K562 (cell line): ENCODE data around the gene RNU6-1. TPM values are rescaled to one million over a fixed set of nuclear protein-coding genes. Genes with fewer than 3 reads are reported as not detected.
A peak's percentile ranks its signal among the peaks of the same experiment; 100 is the strongest.

Source experiments
- ARID2 ChIP-seq: fragments of 450-650 bp; IDR thresholded peaks from 2 replicates; pipeline ENCODE4 v1.6.1; 2017; ENCODE audit warnings: antibody characterized with exemption, mild to moderate bottlenecking
- BCOR ChIP-seq: fragments of 450-650 bp; IDR thresholded peaks from 2 replicates; pipeline ENCODE4 v1.6.1; 2016
- BRF2 ChIP-seq: IDR thresholded peaks from 3 replicates; pipeline ENCODE4 v1.6.1; 2011; ENCODE audit warnings: borderline replicate concordance, mild to moderate bottlenecking; ENCODE audit not compliant: insufficient read length, insufficient read depth
- CREM ChIP-seq: IDR thresholded peaks from 2 replicates; pipeline ENCODE4 v1.6.1; 2014; ENCODE audit warnings: antibody characterized with exemption, low read depth
- EP400 ChIP-seq: fragments of 450-650 bp; IDR thresholded peaks from 2 replicates; pipeline ENCODE4 v1.6.1; 2017; ENCODE audit warnings: antibody characterized with exemption, mild to moderate bottlenecking, moderate library complexity
- HMGN3 ChIP-seq: IDR thresholded peaks from 2 replicates; pipeline ENCODE4 v1.6.1; 2011; ENCODE audit warnings: borderline replicate concordance, low read depth, mild to moderate bottlenecking, mixed read lengths, low read length; ENCODE audit not compliant: insufficient read length; ENCODE audit errors: extremely low read depth
- IRF2 ChIP-seq: sonication (generic); formaldehyde crosslinking; IDR thresholded peaks from 2 replicates; pipeline ENCODE4 v1.8.1; 2022; ENCODE audit warnings: mild to moderate bottlenecking, missing genetic modification reagents
- KLF1 ChIP-seq: fragments of 450-650 bp; IDR thresholded peaks from 2 replicates; pipeline ENCODE4 v1.6.1; 2016; ENCODE audit warnings: missing genetic modification characterization, missing compliant biosample characterization
- MXI1 ChIP-seq: IDR thresholded peaks from 2 replicates; pipeline ENCODE4 v1.6.1; 2011; ENCODE audit warnings: low read depth, mild to moderate bottlenecking, improper control_type of control experiment, low read length
- NCOA2 ChIP-seq, 2 experiments: fragments of 450-650 bp; IDR thresholded peaks; 2 replicates each; pipeline ENCODE4 v1.6.1; 2018; ENCODE audit warnings: mild to moderate bottlenecking in 2 of 2, moderate library complexity in 1 of 2; ENCODE audit not compliant: partially characterized antibody in 2 of 2
- OTX1 ChIP-seq: fragments of 450-650 bp; formaldehyde crosslinking; IDR thresholded peaks from 2 replicates; pipeline ENCODE4 v1.4.0; 2022; ENCODE audit warnings: mild to moderate bottlenecking
- POU5F1 ChIP-seq: fragments of 150-350 bp; IDR thresholded peaks from 2 replicates; pipeline ENCODE4 v1.6.1; 2014; ENCODE audit warnings: borderline replicate concordance, low read length, low read depth, mild to moderate bottlenecking; ENCODE audit not compliant: partially characterized antibody
- PURB ChIP-seq: sonication (generic); formaldehyde crosslinking; IDR thresholded peaks from 2 replicates; pipeline ENCODE4 v1.9.0; 2021; ENCODE audit warnings: low read depth, mild to moderate bottlenecking, missing genetic modification reagents
- RBM22 ChIP-seq: fragments of 200-400 bp; formaldehyde crosslinking; IDR thresholded peaks from 2 replicates; pipeline ENCODE4 v1.6.1; 2018; ENCODE audit warnings: low read length, low read depth; ENCODE audit not compliant: poor library complexity, severe bottlenecking
- RBM39 ChIP-seq: fragments of 200-400 bp; formaldehyde crosslinking; optimal IDR thresholded peaks from 2 replicates; pipeline ENCODE3; 2018; ENCODE audit warnings: low read depth, low read length
- RFX5 ChIP-seq: IDR thresholded peaks from 2 replicates; pipeline ENCODE4 v1.6.1; 2011; ENCODE audit warnings: low read depth, mild to moderate bottlenecking, improper control_type of control experiment, low read length
- SRF ChIP-seq, 2 experiments: fragments of 250-450, 450-650 bp in 1 of 2; sonication (Bioruptor Pico) in 1 of 2; sonication (generic) in 1 of 2; formaldehyde crosslinking; IDR thresholded peaks; 2 replicates each; pipeline versions ENCODE4 v1.5.0 to v1.5.1; 2020 to 2022; ENCODE audit warnings: mild to moderate bottlenecking in 1 of 2, missing genetic modification reagents in 1 of 2
- ZBTB1 ChIP-seq: sonication (generic); formaldehyde crosslinking; IDR thresholded peaks from 2 replicates; pipeline ENCODE4 v1.8.1; 2023; ENCODE audit warnings: missing genetic modification reagents, low read depth, mild to moderate bottlenecking, borderline replicate concordance
- ZBTB34 ChIP-seq: fragments of 250-450 bp; sonication (Bioruptor Pico); IDR thresholded peaks from 2 replicates; pipeline ENCODE4 v1.8.0; 2021; ENCODE audit warnings: mild to moderate bottlenecking, moderate library complexity
- ZC3H4 ChIP-seq: sonication (generic); formaldehyde crosslinking; IDR thresholded peaks from 2 replicates; pipeline ENCODE4 v1.9.0; 2021; ENCODE audit warnings: missing genetic modification reagents, borderline replicate concordance
- ZNF165 ChIP-seq: fragments of 250-450 bp; sonication (Bioruptor Pico); IDR thresholded peaks from 2 replicates; pipeline ENCODE4 v1.4.0; 2020; ENCODE audit warnings: borderline replicate concordance
- ZNF764 ChIP-seq: fragments of 250-450 bp; sonication (Bioruptor Pico); IDR thresholded peaks from 2 replicates; pipeline ENCODE4 v1.4.0; 2020; ENCODE audit warnings: low read depth, mild to moderate bottlenecking, moderate library complexity
- polyA plus RNA-seq, 8 experiments: library from polyadenylated mRNA; depleted of rRNA in 4 of 8; stranded (reverse) in 5 of 8; unstranded in 3 of 8; fragments of >200 nt; fragmentation: Nextera tagmentation in 2 of 8; fragmentation: Illumina TruSeq in 1 of 8; extraction: Ambion mirVana in 2 of 8; extraction: Trizol in 1 of 8; gene quantifications; 2 replicates each; pipeline versions ENCODE4 v1.2.1 to v1.2.3, GENCODE V29; 2011 to 2014; ENCODE audit warnings: inconsistent platforms in 1 of 8, missing spikeins in 1 of 8
- total RNA-seq, 7 experiments: library from RNA; depleted of rRNA in 6 of 7; stranded (reverse); fragments of >200 nt in 6 of 7; fragmentation: Illumina TruSeq in 2 of 7; extraction: Trizol in 2 of 7; gene quantifications; 2 replicates each; pipeline versions ENCODE4 v1.2.1 to v1.2.3, GENCODE V29; 2011 to 2021; ENCODE audit warnings: low replicate concordance in 1 of 7
- TF ChIP-seq, protein P1 (sequence below): fragments of 250-450 bp; sonication (Bioruptor Pico); IDR thresholded peaks from 2 replicates; pipeline ENCODE4 v1.8.0; 2021; ENCODE audit warnings: borderline replicate concordance, mild to moderate bottlenecking, moderate library complexity; ENCODE audit not compliant: poor library complexity, severe bottlenecking
- TF ChIP-seq, protein P2 (sequence below): fragments of 250-450 bp; sonication (Bioruptor Pico); IDR thresholded peaks from 2 replicates; pipeline ENCODE4 v1.5.0; 2021; ENCODE audit warnings: mild to moderate bottlenecking, borderline replicate concordance

The RNU6-1 gene
- total and polyA plus RNA-seq, 9 of the 15 experiments (the other 6 are each of a cell fraction or from before 2014, with no cell fraction given) = not detected

DNA sequence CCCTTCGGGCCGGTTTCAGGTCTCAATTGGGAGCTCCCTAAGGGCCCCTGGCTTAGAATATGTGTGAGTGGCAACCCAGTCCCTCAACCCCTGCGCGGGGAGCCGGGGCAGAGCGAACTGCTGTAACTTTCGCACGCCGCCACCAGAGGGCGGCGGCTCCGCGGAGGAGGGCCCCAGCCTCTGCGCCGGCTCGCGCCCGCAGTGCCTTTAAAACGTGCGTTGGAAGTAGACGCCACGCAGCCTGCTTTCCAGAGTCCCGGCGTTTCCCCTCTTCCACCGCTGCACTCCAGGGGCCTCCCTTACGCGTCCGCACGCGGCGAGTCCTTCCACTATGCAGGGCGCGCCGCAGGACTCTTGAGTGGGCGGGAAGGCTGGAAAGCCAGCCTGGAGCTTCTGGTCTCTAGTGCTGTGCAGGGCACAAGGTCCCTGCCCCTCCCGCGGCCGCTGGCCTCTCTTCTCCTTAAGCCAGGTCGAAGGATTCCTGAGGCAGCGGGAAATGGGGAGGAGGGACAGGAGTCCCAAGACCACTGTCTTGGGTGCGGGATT, 23.7 kb upstream of the RNU6-1 start (continued):
- TF ChIP-seq ARID2 = peak; percentile 94
- no peak for TF ChIP-seq RFX5
- 0 out of 2 replicates have a peak, but pooled peaks have one; percentile 39 for TF ChIP-seq CREM
- peak in 1 of 2 experiments; percentile 35; a peak in 1 of 4 replicates for TF ChIP-seq SRF (CRISPR knock-in tag; IDR thresholded peaks at IDR 0.05)
- TF ChIP-seq KLF1 (tag) = no peak
- TF ChIP-seq ZC3H4 (CRISPR knock-in tag) = no peak
- TF ChIP-seq, protein P1, sequence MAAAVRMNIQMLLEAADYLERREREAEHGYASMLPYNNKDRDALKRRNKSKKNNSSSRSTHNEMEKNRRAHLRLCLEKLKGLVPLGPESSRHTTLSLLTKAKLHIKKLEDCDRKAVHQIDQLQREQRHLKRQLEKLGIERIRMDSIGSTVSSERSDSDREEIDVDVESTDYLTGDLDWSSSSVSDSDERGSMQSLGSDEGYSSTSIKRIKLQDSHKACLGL (CRISPR knock-in tag) = no peak
- TF ChIP-seq BRF2 = no peak
- TF ChIP-seq ZNF764 (CRISPR knock-in tag) = no peak
- TF ChIP-seq PURB (CRISPR knock-in tag) = no peak
- peak; percentile 57 for TF ChIP-seq BCOR
- TF ChIP-seq, protein P2, sequence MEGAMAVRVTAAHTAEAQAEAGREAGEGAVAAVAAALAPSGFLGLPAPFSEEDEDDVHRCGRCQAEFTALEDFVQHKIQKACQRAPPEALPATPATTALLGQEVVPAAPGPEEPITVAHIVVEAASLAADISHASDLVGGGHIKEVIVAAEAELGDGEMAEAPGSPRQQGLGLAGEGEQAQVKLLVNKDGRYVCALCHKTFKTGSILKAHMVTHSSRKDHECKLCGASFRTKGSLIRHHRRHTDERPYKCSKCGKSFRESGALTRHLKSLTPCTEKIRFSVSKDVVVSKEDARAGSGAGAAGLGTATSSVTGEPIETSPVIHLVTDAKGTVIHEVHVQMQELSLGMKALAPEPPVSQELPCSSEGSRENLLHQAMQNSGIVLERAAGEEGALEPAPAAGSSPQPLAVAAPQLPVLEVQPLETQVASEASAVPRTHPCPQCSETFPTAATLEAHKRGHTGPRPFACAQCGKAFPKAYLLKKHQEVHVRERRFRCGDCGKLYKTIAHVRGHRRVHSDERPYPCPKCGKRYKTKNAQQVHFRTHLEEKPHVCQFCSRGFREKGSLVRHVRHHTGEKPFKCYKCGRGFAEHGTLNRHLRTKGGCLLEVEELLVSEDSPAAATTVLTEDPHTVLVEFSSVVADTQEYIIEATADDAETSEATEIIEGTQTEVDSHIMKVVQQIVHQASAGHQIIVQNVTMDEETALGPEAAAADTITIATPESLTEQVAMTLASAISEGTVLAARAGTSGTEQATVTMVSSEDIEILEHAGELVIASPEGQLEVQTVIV (CRISPR knock-in tag) = no peak
- TF ChIP-seq POU5F1 = no peak
- no peak for TF ChIP-seq RBM22
- TF ChIP-seq IRF2 = no peak
- no peak for TF ChIP-seq RBM39
- no peak for TF ChIP-seq MXI1
- TF ChIP-seq OTX1 (CRISPR knock-in tag) = no peak
- TF ChIP-seq HMGN3 = peak; percentile 63
- TF ChIP-seq ZBTB1 = peak; percentile 66; the same call in 1 of the 2 replicates
- no peak; the same call in 1 of the 2 replicates for TF ChIP-seq ZNF165 (CRISPR knock-in tag)
- TF ChIP-seq NCOA2 (IDR thresholded peaks at IDR 0.05; ENCODE audit: partially characterized antibody in 2 of 2) = no peak
- TF ChIP-seq ZBTB34 (CRISPR knock-in tag) = no peak
- TF ChIP-seq EP400 = peak; percentile 70; the same call in 1 of the 2 replicates
